Measurements from ENCODE around the gene PTPRR. TPM values are rescaled to one million over a fixed set of nuclear protein-coding genes. Genes with fewer than 3 reads are reported as not detected.

Gene PTPRR
- total and polyA plus RNA-seq, 2 experiments from 2014 or later: not detected

- Histone ChIP-seq H3K4me1 (ENCODE audit: low read depth) (no peaks in the 10 kb centered on the region), H3K9me3 (ENCODE audit: low read depth) (no peaks in the 10 kb centered on the region), H3K36me3 (no peaks in the 10 kb centered on the region), H3K4me3 (no peak overlapping the region), H3K27me3 (no peaks in the 10 kb centered on the region), H3K27ac (no peak overlapping the region)
- TF ChIP-seq, protein P1, sequence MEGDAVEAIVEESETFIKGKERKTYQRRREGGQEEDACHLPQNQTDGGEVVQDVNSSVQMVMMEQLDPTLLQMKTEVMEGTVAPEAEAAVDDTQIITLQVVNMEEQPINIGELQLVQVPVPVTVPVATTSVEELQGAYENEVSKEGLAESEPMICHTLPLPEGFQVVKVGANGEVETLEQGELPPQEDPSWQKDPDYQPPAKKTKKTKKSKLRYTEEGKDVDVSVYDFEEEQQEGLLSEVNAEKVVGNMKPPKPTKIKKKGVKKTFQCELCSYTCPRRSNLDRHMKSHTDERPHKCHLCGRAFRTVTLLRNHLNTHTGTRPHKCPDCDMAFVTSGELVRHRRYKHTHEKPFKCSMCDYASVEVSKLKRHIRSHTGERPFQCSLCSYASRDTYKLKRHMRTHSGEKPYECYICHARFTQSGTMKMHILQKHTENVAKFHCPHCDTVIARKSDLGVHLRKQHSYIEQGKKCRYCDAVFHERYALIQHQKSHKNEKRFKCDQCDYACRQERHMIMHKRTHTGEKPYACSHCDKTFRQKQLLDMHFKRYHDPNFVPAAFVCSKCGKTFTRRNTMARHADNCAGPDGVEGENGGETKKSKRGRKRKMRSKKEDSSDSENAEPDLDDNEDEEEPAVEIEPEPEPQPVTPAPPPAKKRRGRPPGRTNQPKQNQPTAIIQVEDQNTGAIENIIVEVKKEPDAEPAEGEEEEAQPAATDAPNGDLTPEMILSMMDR (IDR thresholded peaks at IDR 0.05; ENCODE audit: low read depth, low read length): no peak
- no peak for DNase-seq (ENCODE audit: low read depth in 1 of 2, low spot score in 1 of 2)
These were observed 7.5 kb upstream of the PTPRR start for GRCh38 chr12:70928071-70928470.

DNA sequence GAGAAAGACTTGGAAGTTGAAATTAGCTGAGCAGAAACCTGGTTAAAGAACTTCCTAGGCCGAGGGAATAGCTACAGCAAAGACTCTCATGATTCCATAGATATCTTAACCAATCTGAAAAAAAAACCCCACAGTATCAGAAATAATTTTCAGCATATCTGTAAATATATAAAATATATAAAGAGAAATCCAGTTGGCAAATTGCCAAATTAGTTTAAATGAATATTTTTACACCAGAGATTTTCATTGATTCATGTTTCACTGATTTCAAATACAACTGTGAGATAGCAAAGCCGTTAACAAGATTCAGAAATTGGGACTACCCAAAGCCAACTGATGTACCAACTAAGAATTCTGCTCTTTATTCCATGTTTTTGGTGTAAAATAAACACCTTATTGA is 6.8 kb upstream of the PTPRR start:
- H3K4me3 ChIP-seq: no peak overlapping the region
- no peaks in the 10 kb centered on the region for H3K27me3 ChIP-seq

GRCh38 chr12:70925539-70925938 is 5.0 kb upstream of the PTPRR start:
- no peak for DNase-seq (ENCODE audit: low read depth in 1 of 2, low spot score in 1 of 2)
- Histone ChIP-seq H3K27me3 (peaks cover 12% of the 10 kb centered on the region), H3K27ac (no peak overlapping the region), H3K36me3 (no peaks in the 10 kb centered on the region), H3K4me1 (ENCODE audit: low read depth) (no peaks in the 10 kb centered on the region), H3K4me3 (no peak overlapping the region), H3K9me3 (ENCODE audit: low read depth) (no peaks in the 10 kb centered on the region)
- TF ChIP-seq, protein P1 (IDR thresholded peaks at IDR 0.05; ENCODE audit: low read depth, low read length): no peak

More for the DNA sequence above, 6.8 kb upstream of the PTPRR start:
- TF ChIP-seq, protein P1 (IDR thresholded peaks at IDR 0.05; ENCODE audit: low read depth, low read length): no peak
- no peaks in the 10 kb centered on the region for H3K4me1 ChIP-seq (ENCODE audit: low read depth)
- H3K36me3 ChIP-seq: no peaks in the 10 kb centered on the region
- no peak for DNase-seq (ENCODE audit: low read depth in 1 of 2, low spot score in 1 of 2)
- H3K27ac ChIP-seq: no peak overlapping the region
- H3K9me3 ChIP-seq (ENCODE audit: low read depth): no peaks in the 10 kb centered on the region

DNA sequence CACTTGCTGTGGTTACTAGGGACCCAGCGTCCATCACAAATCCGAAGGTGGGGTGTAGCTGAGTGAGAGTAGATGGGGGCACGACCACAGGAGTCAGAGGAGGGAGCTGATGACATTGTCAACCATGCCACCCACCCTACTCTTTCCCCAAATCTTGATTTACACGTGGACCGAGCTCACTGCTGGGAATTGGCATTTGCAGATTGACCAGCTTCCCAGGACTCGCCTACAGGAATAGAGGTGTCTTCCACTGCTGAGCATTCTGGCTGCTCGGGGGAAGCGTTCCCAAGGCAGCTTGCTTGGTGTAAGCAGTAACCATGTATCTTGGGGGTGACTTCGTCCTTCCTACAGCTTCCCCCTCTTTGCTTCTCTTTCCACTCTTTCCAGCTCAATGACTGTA is 353 bp upstream of the PTPRR start:
- no peaks in the 10 kb centered on the region for H3K36me3 ChIP-seq
- H3K4me1 ChIP-seq (ENCODE audit: low read depth): no peaks in the 10 kb centered on the region
- H3K27ac ChIP-seq: no peak overlapping the region
- H3K4me3 ChIP-seq: peak overlapping the region; percentile 4
- TF ChIP-seq, protein P1 (IDR thresholded peaks at IDR 0.05; ENCODE audit: low read depth, low read length): no peak
- H3K9me3 ChIP-seq (ENCODE audit: low read depth): no peaks in the 10 kb centered on the region
- DNase-seq (ENCODE audit: low read depth in 1 of 2, low spot score in 1 of 2): peak in 1 of 2 donors; percentile 1
- peaks cover 12% of the 10 kb centered on the region for H3K27me3 ChIP-seq

DNA sequence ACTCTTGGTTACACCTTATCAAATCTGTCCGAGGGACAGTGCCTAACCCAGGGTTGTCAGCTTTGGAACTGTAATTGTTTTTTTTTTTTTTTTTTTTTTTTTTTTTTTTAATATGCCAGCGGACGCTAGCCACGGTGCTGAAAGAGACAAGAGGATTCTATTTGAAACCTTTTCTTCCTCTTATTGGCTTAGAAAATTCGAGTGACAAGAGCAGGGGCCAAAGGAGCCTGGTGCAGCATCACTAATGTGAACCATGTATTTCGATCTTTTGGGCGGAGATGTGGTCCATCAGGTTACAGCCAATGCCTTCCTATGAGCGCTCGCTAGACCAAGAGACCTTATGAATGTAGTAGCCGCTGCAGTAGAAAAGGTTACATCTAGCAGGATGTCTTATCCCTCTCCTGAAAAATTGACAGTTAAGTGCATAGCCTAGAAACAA is 922 bp downstream of the PTPRR start:
- no peaks in the 10 kb centered on the region for H3K36me3 ChIP-seq
- H3K27ac ChIP-seq: no peak overlapping the region
- peak; percentile 48 to 78 for DNase-seq (ENCODE audit: low read depth in 1 of 2, low spot score in 1 of 2)
- TF ChIP-seq, protein P1 (IDR thresholded peaks at IDR 0.05; ENCODE audit: low read depth, low read length): no peak
- H3K4me3 ChIP-seq: peak overlapping the region; percentile 4
- H3K27me3 ChIP-seq: peaks cover 12% of the 10 kb centered on the region
- H3K4me1 ChIP-seq (ENCODE audit: low read depth): no peaks in the 10 kb centered on the region
- no peaks in the 10 kb centered on the region for H3K9me3 ChIP-seq (ENCODE audit: low read depth)

DNA sequence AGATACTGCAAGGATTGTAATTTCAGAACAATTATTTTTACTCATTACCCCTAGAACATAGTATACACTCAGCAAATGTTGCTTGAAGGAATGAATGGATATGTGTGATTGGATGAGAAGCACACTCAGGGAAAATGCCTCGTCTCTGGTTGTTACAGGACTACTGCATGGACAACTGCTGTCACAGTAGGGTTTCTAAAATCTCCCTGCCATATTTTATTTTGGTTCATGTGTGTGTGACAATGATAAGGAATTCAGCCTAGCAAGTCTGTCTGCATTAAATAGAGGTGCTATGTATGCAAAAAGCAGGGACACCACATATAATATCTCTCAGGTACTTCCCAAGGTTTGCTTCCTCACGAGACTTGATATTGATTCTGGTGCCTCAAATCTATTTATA is 1.4 kb downstream of the PTPRR start:
- H3K4me1 ChIP-seq (ENCODE audit: low read depth): no peaks in the 10 kb centered on the region
- DNase-seq (ENCODE audit: low read depth in 1 of 2, low spot score in 1 of 2): no peak
- H3K27me3 ChIP-seq: peaks cover 12% of the 10 kb centered on the region
- H3K4me3 ChIP-seq: no peak overlapping the region
- TF ChIP-seq, protein P1 (IDR thresholded peaks at IDR 0.05; ENCODE audit: low read depth, low read length): no peak
- no peaks in the 10 kb centered on the region for H3K36me3 ChIP-seq
- H3K9me3 ChIP-seq (ENCODE audit: low read depth): no peaks in the 10 kb centered on the region
- H3K27ac ChIP-seq: no peak overlapping the region

All from cardiac muscle cell (in vitro differentiated cells and primary cell).